Smooth muscle cell (in vitro differentiated cells): ENCODE measurements around the gene CBL. TPM values are rescaled to one million over a fixed set of nuclear protein-coding genes. Genes with fewer than 3 reads are reported as not detected.

Source experiments
- DNase-seq: peaks from one replicate; lab custom pipeline; 2025; ENCODE audit not compliant: unreplicated experiment; lab: John Stamatoyannopoulos, UW
- H2AFZ ChIP-seq: fragments of 200-600 bp; sonication (generic); 2 replicates; pipeline ENCODE4 v1.6.0; 2016; ENCODE audit warnings: antibody characterized with exemption, low read depth, mild to moderate bottlenecking
- H3F3A ChIP-seq: fragments of 200-600 bp; sonication (generic); 2 replicates; pipeline ENCODE4 v1.6.0; 2017; ENCODE audit warnings: antibody characterized with exemption, low read depth
- H3K27ac ChIP-seq: fragments of 200-600 bp; sonication (generic); 2 replicates; pipeline ENCODE4 v1.5.1; 2016; ENCODE audit warnings: low read depth, mild to moderate bottlenecking
- H3K27me3 ChIP-seq: fragments of 200-600 bp; sonication (generic); 2 replicates; pipeline ENCODE4 v1.6.1; 2016; ENCODE audit warnings: low read depth, mild to moderate bottlenecking
- H3K36me3 ChIP-seq: fragments of 200-600 bp; sonication (generic); 2 replicates; pipeline ENCODE4 v1.5.1; 2016; ENCODE audit warnings: low read depth
- H3K4me1 ChIP-seq: fragments of 200-600 bp; sonication (generic); 2 replicates; pipeline ENCODE4 v1.5.1; 2016; ENCODE audit warnings: low read depth
- H3K4me2 ChIP-seq: fragments of 200-600 bp; sonication (generic); 2 replicates; pipeline ENCODE4 v1.6.0; 2016; ENCODE audit warnings: mild to moderate bottlenecking
- H3K4me3 ChIP-seq: fragments of 200-600 bp; sonication (generic); 2 replicates; pipeline ENCODE4 v1.5.1; 2016; ENCODE audit warnings: mild to moderate bottlenecking
- H3K79me2 ChIP-seq: fragments of 200-600 bp; sonication (generic); 2 replicates; pipeline ENCODE4 v1.6.0; 2016; ENCODE audit warnings: low read depth, mild to moderate bottlenecking
- H3K9ac ChIP-seq: fragments of 200-600 bp; sonication (generic); 2 replicates; pipeline ENCODE4 v1.6.0; 2016; ENCODE audit warnings: low read depth
- H3K9me3 ChIP-seq: fragments of 200-600 bp; sonication (generic); replicated peaks from 2 replicates; pipeline ENCODE4 v1.5.1; 2016; ENCODE audit warnings: low read depth
- H4K20me1 ChIP-seq: fragments of 200-600 bp; sonication (generic); 2 replicates; pipeline ENCODE4 v1.6.0; 2016; ENCODE audit warnings: low read depth
- CTCF ChIP-seq: fragments of 200-600 bp; sonication (generic); IDR thresholded peaks from 2 replicates; pipeline ENCODE4 v1.5.1; 2017; ENCODE audit warnings: borderline replicate concordance, mild to moderate bottlenecking, antibody characterized with exemption; ENCODE audit not compliant: insufficient read depth, poor library complexity, severe bottlenecking
- WGBS: methylation state at CpG from one replicate; pipeline ENCODE4 v1.1.7; 2016; ENCODE audit warnings: low lambda C conversion rate; 5-methylcytosine and 5-hydroxymethylcytosine counted together
- polyA plus RNA-seq: library from polyadenylated mRNA; unstranded; fragments of >200 nt; fragmentation: Nextera tagmentation; extraction: Ambion mirVana; gene quantifications from 2 replicates; pipeline ENCODE4 v1.2.1, GENCODE V29; 2016
- total RNA-seq: library from RNA; depleted of rRNA; stranded (reverse); fragments of >200 nt; gene quantifications from 2 replicates; pipeline ENCODE4 v1.2.3, GENCODE V29; 2014

CBL gene
- total and polyA plus RNA-seq, 2 experiments from 2014 or later: 5.0 to 18.9 TPM

GRCh38 chr11:119347940-119348605, 141.9 kb downstream of the CBL start:
- H3K36me3 ChIP-seq: no peaks in the 10 kb centered on the region
- no peak overlapping the region for H3K4me3 ChIP-seq
- H3K27ac ChIP-seq: no peak overlapping the region
- H3K9me3 ChIP-seq: no peaks in the 10 kb centered on the region
- H3K4me2 ChIP-seq: no peak overlapping the region
- H3F3A ChIP-seq: no peaks in the 10 kb centered on the region
- peaks cover 3% of the 10 kb centered on the region for H3K27me3 ChIP-seq
- TF ChIP-seq CTCF: no peak
- H3K9ac ChIP-seq: no peak overlapping the region
- H3K79me2 ChIP-seq: no peaks in the 10 kb centered on the region
- no peak overlapping the region for H2AFZ ChIP-seq
- 75% methylated on average over 16 of the region's 16 CpGs for WGBS
- no peak for DNase-seq
- no peaks in the 10 kb centered on the region for H3K4me1 ChIP-seq
- no peaks in the 10 kb centered on the region for H4K20me1 ChIP-seq

GRCh38 chr11:119350302-119350701, 144.2 kb downstream of the CBL start:
- H3K4me1 ChIP-seq: peaks cover under 1% of the 10 kb centered on the region
- H3K9ac ChIP-seq: no peak overlapping the region
- no peak overlapping the region for H3K27ac ChIP-seq
- 83% methylated on average over 6 of the region's 6 CpGs for WGBS
- H3F3A ChIP-seq: no peaks in the 10 kb centered on the region
- H4K20me1 ChIP-seq: no peaks in the 10 kb centered on the region
- H3K4me3 ChIP-seq: no peak overlapping the region
- H3K4me2 ChIP-seq: no peak overlapping the region
- TF ChIP-seq CTCF: no peak
- H3K27me3 ChIP-seq: no peaks in the 10 kb centered on the region
- no peaks in the 10 kb centered on the region for H3K79me2 ChIP-seq
- DNase-seq: no peak
- no peak overlapping the region for H2AFZ ChIP-seq
- no peaks in the 10 kb centered on the region for H3K9me3 ChIP-seq
- no peaks in the 10 kb centered on the region for H3K36me3 ChIP-seq

- Histone ChIP-seq H3K4me2 (no peak overlapping the region), H3F3A (no peaks in the 10 kb centered on the region), H3K9ac (no peak overlapping the region), H3K79me2 (no peaks in the 10 kb centered on the region), H3K9me3 (no peaks in the 10 kb centered on the region), H3K27ac (no peak overlapping the region), H3K4me1 (peaks cover 9% of the 10 kb centered on the region), H2AFZ (no peak overlapping the region), H3K27me3 (no peaks in the 10 kb centered on the region), H4K20me1 (no peaks in the 10 kb centered on the region), H3K4me3 (no peak overlapping the region), H3K36me3 (no peaks in the 10 kb centered on the region)
- WGBS: 78% methylated on average over 1 of the region's 2 CpGs
- TF ChIP-seq CTCF: no peak
- no peak for DNase-seq
Measured at GRCh38 chr11:119351232-119351631, 145.1 kb downstream of the CBL start.

- H2AFZ ChIP-seq: no peak overlapping the region
- no peak overlapping the region for H3K9ac ChIP-seq
- no peaks in the 10 kb centered on the region for H3K9me3 ChIP-seq
- H3K4me3 ChIP-seq: no peak overlapping the region
- 41% methylated on average over 4 of the region's 4 CpGs for WGBS
- peaks cover 15% of the 10 kb centered on the region for H3K4me1 ChIP-seq
- no peaks in the 10 kb centered on the region for H3K27me3 ChIP-seq
- no peak for DNase-seq
- TF ChIP-seq CTCF: no peak
- H4K20me1 ChIP-seq: no peaks in the 10 kb centered on the region
- no peaks in the 10 kb centered on the region for H3K36me3 ChIP-seq
- no peaks in the 10 kb centered on the region for H3F3A ChIP-seq
- no peaks in the 10 kb centered on the region for H3K79me2 ChIP-seq
- H3K27ac ChIP-seq: no peak overlapping the region
- no peak overlapping the region for H3K4me2 ChIP-seq
Measured at GRCh38 chr11:119352857-119353260, 146.7 kb downstream of the CBL start.
